ENCODE results near the gene SGPP2. TPM values are rescaled to one million over a fixed set of nuclear protein-coding genes. Genes with fewer than 3 reads are reported as not detected.

Gene SGPP2
- polyA plus RNA-seq, 1 donor (not counting 4 experiments of a cell fraction or from before 2014, with no cell fraction given) = 2.6 TPM

DNA sequence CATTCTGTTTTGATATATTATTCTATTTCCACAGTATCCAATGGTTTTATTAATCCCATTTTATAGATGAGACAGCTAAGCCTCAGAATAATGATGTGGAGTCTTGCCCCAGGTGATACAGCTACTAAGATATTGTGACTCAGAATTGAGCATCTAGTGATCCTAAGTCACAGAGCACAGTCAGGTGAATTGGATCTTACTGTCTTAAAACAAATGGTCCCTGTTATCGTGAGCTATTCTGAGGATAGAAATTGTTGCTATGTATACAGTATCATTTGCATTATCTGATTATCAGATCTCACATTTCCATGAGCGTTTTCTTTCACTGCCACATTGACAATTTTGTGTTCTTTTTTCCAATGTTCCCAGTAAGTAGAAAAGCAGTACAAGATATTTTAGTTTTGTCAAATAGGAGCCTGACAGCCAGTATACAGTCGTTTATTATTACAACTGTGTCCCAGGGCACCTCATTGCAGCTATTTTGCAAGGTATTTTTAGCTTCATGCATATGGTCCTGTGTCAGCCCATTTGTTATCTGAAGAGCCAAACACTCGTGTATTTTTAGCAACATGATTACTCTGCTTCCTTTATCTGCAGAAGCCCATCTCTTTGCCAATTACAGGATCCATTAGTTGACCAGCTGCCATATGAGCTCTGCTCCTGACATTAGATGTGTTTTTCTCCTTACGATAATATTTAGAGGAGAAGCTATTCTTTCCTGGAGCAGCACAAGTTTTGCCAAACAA lies 25.1 kb upstream of the SGPP2 start:
- no peaks in the 10 kb centered on the region for H3K27me3 ChIP-seq (ENCODE audit: control insufficient read depth, extremely low read depth, insufficient read depth, low read length)
- dilution Hi-C loops (cut with MboI; ENCODE audit: extremely low pct_ligation_motif_present, low sequenced_read_pairs) = no loop called here
- H3K9me3 ChIP-seq (ENCODE audit: control insufficient read depth, low read depth, low read length) = no peaks in the 10 kb centered on the region
- H3K4me2 ChIP-seq (ENCODE audit: control insufficient read depth, extremely low read depth, insufficient read depth, low read depth, low read length) = no peak overlapping the region
- no peak overlapping the region for H3K4me3 ChIP-seq (ENCODE audit: control insufficient read depth in 2 of 3, extremely low read depth in 1 of 3, insufficient read depth in 2 of 3, low read depth in 1 of 3, low read length in 3 of 3)
- no peaks in the 10 kb centered on the region for H3K79me2 ChIP-seq (ENCODE audit: control insufficient read depth, insufficient read depth, low read length)
- FAIRE-seq = no peak
- no peaks in the 10 kb centered on the region for H3K4me1 ChIP-seq (ENCODE audit: control insufficient read depth, extremely low read depth, insufficient read depth, low read length)
- H4K20me1 ChIP-seq (ENCODE audit: control insufficient read depth, extremely low read depth, insufficient read depth, low read length) = no peaks in the 10 kb centered on the region
- no peak overlapping the region for H3K9ac ChIP-seq (ENCODE audit: control insufficient read depth, extremely low read depth, insufficient read depth, low read length)
- H3K27ac ChIP-seq (ENCODE audit: control insufficient read depth, insufficient read depth, low read length) = no peak overlapping the region
- TF ChIP-seq EZH2 (IDR thresholded peaks at IDR 0.05; ENCODE audit: low read length) = no peak
- TF ChIP-seq, protein P1, sequence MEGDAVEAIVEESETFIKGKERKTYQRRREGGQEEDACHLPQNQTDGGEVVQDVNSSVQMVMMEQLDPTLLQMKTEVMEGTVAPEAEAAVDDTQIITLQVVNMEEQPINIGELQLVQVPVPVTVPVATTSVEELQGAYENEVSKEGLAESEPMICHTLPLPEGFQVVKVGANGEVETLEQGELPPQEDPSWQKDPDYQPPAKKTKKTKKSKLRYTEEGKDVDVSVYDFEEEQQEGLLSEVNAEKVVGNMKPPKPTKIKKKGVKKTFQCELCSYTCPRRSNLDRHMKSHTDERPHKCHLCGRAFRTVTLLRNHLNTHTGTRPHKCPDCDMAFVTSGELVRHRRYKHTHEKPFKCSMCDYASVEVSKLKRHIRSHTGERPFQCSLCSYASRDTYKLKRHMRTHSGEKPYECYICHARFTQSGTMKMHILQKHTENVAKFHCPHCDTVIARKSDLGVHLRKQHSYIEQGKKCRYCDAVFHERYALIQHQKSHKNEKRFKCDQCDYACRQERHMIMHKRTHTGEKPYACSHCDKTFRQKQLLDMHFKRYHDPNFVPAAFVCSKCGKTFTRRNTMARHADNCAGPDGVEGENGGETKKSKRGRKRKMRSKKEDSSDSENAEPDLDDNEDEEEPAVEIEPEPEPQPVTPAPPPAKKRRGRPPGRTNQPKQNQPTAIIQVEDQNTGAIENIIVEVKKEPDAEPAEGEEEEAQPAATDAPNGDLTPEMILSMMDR (optimal IDR thresholded peaks at IDR 0.05 in 1 of 3, IDR thresholded peaks at IDR 0.05 in 1 of 3, conservative IDR thresholded peaks at IDR 0.05 in 1 of 3; ENCODE audit: extremely low read depth in 1 of 3, insufficient read depth in 2 of 3, low read length in 3 of 3) = no peak
- H3K9me1 ChIP-seq (ENCODE audit: control insufficient read depth, extremely low read depth, insufficient read depth, low read length) = no peaks in the 10 kb centered on the region
- H3K36me3 ChIP-seq (ENCODE audit: control insufficient read depth in 2 of 2, extremely low read depth in 1 of 2, insufficient read depth in 2 of 2, low read length in 2 of 2) = no peaks in the 10 kb centered on the region
- H2AFZ ChIP-seq (ENCODE audit: control insufficient read depth, low read length) = no peak overlapping the region
- DNase-seq (ENCODE audit: low read depth, low spot score) = no peak

GRCh38 chr2:222404151-222404905 lies 20.0 kb upstream of the SGPP2 start:
- no peak for DNase-seq (ENCODE audit: low read depth, low spot score)

More at GRCh38 chr2:222404151-222404905, 20.0 kb upstream of the SGPP2 start:
- Histone ChIP-seq H3K9me1 (ENCODE audit: control insufficient read depth, extremely low read depth, insufficient read depth, low read length) (no peaks in the 10 kb centered on the region), H3K4me1 (ENCODE audit: control insufficient read depth, extremely low read depth, insufficient read depth, low read length) (no peaks in the 10 kb centered on the region), H3K9me3 (ENCODE audit: control insufficient read depth, low read depth, low read length) (no peaks in the 10 kb centered on the region), H3K4me2 (ENCODE audit: control insufficient read depth, extremely low read depth, insufficient read depth, low read depth, low read length) (no peak overlapping the region), H4K20me1 (ENCODE audit: control insufficient read depth, extremely low read depth, insufficient read depth, low read length) (no peaks in the 10 kb centered on the region), H3K27me3 (ENCODE audit: control insufficient read depth, extremely low read depth, insufficient read depth, low read length) (no peaks in the 10 kb centered on the region), H2AFZ (ENCODE audit: control insufficient read depth, low read length) (no peak overlapping the region), H3K4me3 (ENCODE audit: control insufficient read depth in 2 of 3, extremely low read depth in 1 of 3, insufficient read depth in 2 of 3, low read depth in 1 of 3, low read length in 3 of 3) (no peak overlapping the region), H3K79me2 (ENCODE audit: control insufficient read depth, insufficient read depth, low read length) (no peaks in the 10 kb centered on the region), H3K27ac (ENCODE audit: control insufficient read depth, insufficient read depth, low read length) (no peak overlapping the region), H3K36me3 (ENCODE audit: control insufficient read depth in 2 of 2, extremely low read depth in 1 of 2, insufficient read depth in 2 of 2, low read length in 2 of 2) (no peaks in the 10 kb centered on the region), H3K9ac (ENCODE audit: control insufficient read depth, extremely low read depth, insufficient read depth, low read length) (no peak overlapping the region)
- no peak for FAIRE-seq
- TF ChIP-seq EZH2 (IDR thresholded peaks at IDR 0.05; ENCODE audit: low read length) = no peak
- dilution Hi-C loops (cut with MboI; ENCODE audit: extremely low pct_ligation_motif_present, low sequenced_read_pairs) = no loop called here
